Neural cell (in vitro differentiated cells): ENCODE results near the gene ALK. TPM values are rescaled to one million over a fixed set of nuclear protein-coding genes. Genes with fewer than 3 reads are reported as not detected.

ENCODE experiments used
- H2AFZ ChIP-seq: fragments of 200-600, 300-800 bp; sonication (generic), shearing (Covaris generic); 2 replicates; pipeline ENCODE4 v1.6.0; 2014; ENCODE audit warnings: low read depth, mild to moderate bottlenecking, antibody characterized with exemption, low read length, moderate library complexity
- H3F3A ChIP-seq: fragments of 200-600 bp; shearing (Covaris generic); 2 replicates; pipeline ENCODE4 v1.6.1; 2016; ENCODE audit warnings: mild to moderate bottlenecking, moderate library complexity, mixed read lengths, antibody characterized with exemption, low read length; ENCODE audit not compliant: insufficient read depth, poor library complexity, severe bottlenecking
- H3K27ac ChIP-seq: fragments of 200-600, 300-800 bp; sonication (generic), shearing (Covaris generic); 2 replicates; pipeline ENCODE4 v1.5.1; 2014; ENCODE audit warnings: mild to moderate bottlenecking, low read length, moderate library complexity
- H3K27me3 ChIP-seq: fragments of 300-800, 200-600 bp; sonication (generic), shearing (Covaris generic); 2 replicates; pipeline ENCODE4 v1.6.0; 2014; ENCODE audit warnings: mild to moderate bottlenecking, low read depth, low read length, moderate library complexity; ENCODE audit not compliant: insufficient read depth
- H3K36me3 ChIP-seq: fragments of 300-800, 200-600 bp; sonication (generic), shearing (Covaris generic); 2 replicates; pipeline ENCODE4 v1.5.1; 2014; ENCODE audit warnings: mild to moderate bottlenecking, antibody characterized with exemption, low read length, moderate library complexity; ENCODE audit not compliant: insufficient read depth
- H3K4me2 ChIP-seq: fragments of 300-800, 200-600 bp; sonication (generic), shearing (Covaris generic); 2 replicates; pipeline ENCODE4 v1.6.0; 2014; ENCODE audit warnings: mild to moderate bottlenecking, low read length
- H3K4me3 ChIP-seq: fragments of 300-800, 200-600 bp; sonication (generic), shearing (Covaris generic); 2 replicates; pipeline ENCODE4 v1.5.1; 2014; ENCODE audit warnings: mild to moderate bottlenecking, low read length, moderate library complexity
- H3K79me2 ChIP-seq: fragments of 200-600 bp; shearing (Covaris generic); replicated peaks from 2 replicates; pipeline ENCODE4 v1.6.0; 2014; ENCODE audit warnings: mild to moderate bottlenecking, low read length, moderate library complexity; ENCODE audit not compliant: insufficient read depth
- H3K9ac ChIP-seq: fragments of 300-800, 200-600 bp; sonication (generic), shearing (Covaris generic); 2 replicates; pipeline ENCODE4 v1.6.1; 2016; ENCODE audit warnings: mild to moderate bottlenecking, low read length, mixed read lengths
- H3K9me2 ChIP-seq: fragments of 200-600 bp; shearing (Covaris generic); 2 replicates; pipeline ENCODE4 v1.6.1; 2016; ENCODE audit warnings: mild to moderate bottlenecking, low read length, mixed read lengths; ENCODE audit not compliant: insufficient read depth
- H3K9me3 ChIP-seq: fragments of 200-600, 300-800 bp; sonication (generic), shearing (Covaris generic); 2 replicates; pipeline ENCODE4 v1.6.1; 2016; ENCODE audit warnings: mild to moderate bottlenecking, mixed run types, low read length, moderate library complexity, mixed read lengths
- H4K20me1 ChIP-seq: fragments of 200-600 bp; shearing (Covaris generic); 2 replicates; pipeline ENCODE4 v1.6.1; 2016; ENCODE audit warnings: mild to moderate bottlenecking, mixed run types; ENCODE audit not compliant: insufficient read depth
- EP300 ChIP-seq: fragments of 450-650 bp; conservative IDR thresholded peaks from 2 replicates; pipeline ENCODE4 v1.6.1; 2014; ENCODE audit warnings: antibody characterized with exemption, mild to moderate bottlenecking, moderate library complexity; ENCODE audit not compliant: poor library complexity, severe bottlenecking
- EZH2 ChIP-seq: fragments of 200-600, 300-800 bp; shearing (Covaris generic), sonication (generic); IDR thresholded peaks from 2 replicates; pipeline ENCODE4 v1.6.1; 2014; ENCODE audit warnings: antibody characterized with exemption, low read length, borderline replicate concordance, mild to moderate bottlenecking; ENCODE audit not compliant: insufficient read depth, poor library complexity, severe bottlenecking
- MXI1 ChIP-seq: fragments of 450-650 bp; conservative IDR thresholded peaks from 2 replicates; pipeline ENCODE4 v1.6.1; 2014; ENCODE audit warnings: antibody characterized with exemption, mild to moderate bottlenecking; ENCODE audit not compliant: poor library complexity, severe bottlenecking
- POLR2AphosphoS5 ChIP-seq: IDR thresholded peaks from 2 replicates; pipeline ENCODE4 v1.6.1; 2012
- RAD21 ChIP-seq: fragments of 450-650 bp; conservative IDR thresholded peaks from 2 replicates; pipeline ENCODE4 v1.6.1; 2014; ENCODE audit warnings: antibody characterized with exemption, mild to moderate bottlenecking, moderate library complexity
- SMC3 ChIP-seq: fragments of 450-650 bp; conservative IDR thresholded peaks from 2 replicates; pipeline ENCODE4 v1.6.1; 2014; ENCODE audit warnings: antibody characterized with exemption, mild to moderate bottlenecking, moderate library complexity; ENCODE audit not compliant: poor library complexity
- TAF1 ChIP-seq: IDR thresholded peaks from 2 replicates; pipeline ENCODE4 v1.6.1; 2012; ENCODE audit warnings: low read depth
- polyA plus RNA-seq: library from polyadenylated mRNA; depleted of rRNA; stranded (reverse); fragments of >200 nt; gene quantifications from 2 replicates; pipeline ENCODE4 v1.2.3, GENCODE V29; 2014
- TF ChIP-seq, protein P1 (sequence below): IDR thresholded peaks from 2 replicates; pipeline ENCODE4 v1.6.1; 2012; ENCODE audit warnings: borderline replicate concordance
- TF ChIP-seq, protein P2 (sequence below): fragments of 450-650 bp; IDR thresholded peaks from 2 replicates; pipeline ENCODE4 v1.5.1; 2014; ENCODE audit warnings: antibody characterized with exemption, mild to moderate bottlenecking, moderate library complexity; ENCODE audit not compliant: poor library complexity, severe bottlenecking

Gene ALK
- polyA plus RNA-seq, 1 donor from 2014 or later: 7.1 TPM

DNA sequence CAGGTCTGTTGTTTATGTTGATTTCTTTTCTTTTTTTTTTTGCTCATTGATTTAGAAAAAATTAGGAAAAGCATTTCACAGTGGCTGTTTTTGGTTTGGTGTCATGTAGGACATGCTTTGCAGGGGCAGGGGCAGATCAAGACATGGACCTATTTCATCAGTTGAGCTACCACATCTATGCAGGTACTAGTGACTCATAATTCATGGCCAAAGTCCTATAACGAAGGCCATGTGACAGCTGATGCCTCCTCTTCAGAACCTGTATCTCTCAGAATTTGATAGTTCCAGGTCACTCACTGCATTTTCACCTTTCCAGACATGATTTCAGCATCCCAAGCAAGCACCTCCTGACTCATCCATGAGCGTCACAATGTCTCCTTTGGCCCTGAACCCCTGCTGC is 195.8 kb downstream of the ALK start:
- Histone ChIP-seq H2AFZ (no peak overlapping the region), H3F3A (no peaks in the 10 kb centered on the region), H3K27ac (no peak overlapping the region), H4K20me1 (no peaks in the 10 kb centered on the region), H3K27me3 (no peaks in the 10 kb centered on the region), H3K9me3 (no peaks in the 10 kb centered on the region), H3K4me3 (no peak overlapping the region), H3K9me2 (no peaks in the 10 kb centered on the region), H3K4me2 (no peak overlapping the region), H3K36me3 (no peaks in the 10 kb centered on the region), H3K9ac (no peak overlapping the region), H3K79me2 (no peaks in the 10 kb centered on the region)
- TF ChIP-seq, protein P1, sequence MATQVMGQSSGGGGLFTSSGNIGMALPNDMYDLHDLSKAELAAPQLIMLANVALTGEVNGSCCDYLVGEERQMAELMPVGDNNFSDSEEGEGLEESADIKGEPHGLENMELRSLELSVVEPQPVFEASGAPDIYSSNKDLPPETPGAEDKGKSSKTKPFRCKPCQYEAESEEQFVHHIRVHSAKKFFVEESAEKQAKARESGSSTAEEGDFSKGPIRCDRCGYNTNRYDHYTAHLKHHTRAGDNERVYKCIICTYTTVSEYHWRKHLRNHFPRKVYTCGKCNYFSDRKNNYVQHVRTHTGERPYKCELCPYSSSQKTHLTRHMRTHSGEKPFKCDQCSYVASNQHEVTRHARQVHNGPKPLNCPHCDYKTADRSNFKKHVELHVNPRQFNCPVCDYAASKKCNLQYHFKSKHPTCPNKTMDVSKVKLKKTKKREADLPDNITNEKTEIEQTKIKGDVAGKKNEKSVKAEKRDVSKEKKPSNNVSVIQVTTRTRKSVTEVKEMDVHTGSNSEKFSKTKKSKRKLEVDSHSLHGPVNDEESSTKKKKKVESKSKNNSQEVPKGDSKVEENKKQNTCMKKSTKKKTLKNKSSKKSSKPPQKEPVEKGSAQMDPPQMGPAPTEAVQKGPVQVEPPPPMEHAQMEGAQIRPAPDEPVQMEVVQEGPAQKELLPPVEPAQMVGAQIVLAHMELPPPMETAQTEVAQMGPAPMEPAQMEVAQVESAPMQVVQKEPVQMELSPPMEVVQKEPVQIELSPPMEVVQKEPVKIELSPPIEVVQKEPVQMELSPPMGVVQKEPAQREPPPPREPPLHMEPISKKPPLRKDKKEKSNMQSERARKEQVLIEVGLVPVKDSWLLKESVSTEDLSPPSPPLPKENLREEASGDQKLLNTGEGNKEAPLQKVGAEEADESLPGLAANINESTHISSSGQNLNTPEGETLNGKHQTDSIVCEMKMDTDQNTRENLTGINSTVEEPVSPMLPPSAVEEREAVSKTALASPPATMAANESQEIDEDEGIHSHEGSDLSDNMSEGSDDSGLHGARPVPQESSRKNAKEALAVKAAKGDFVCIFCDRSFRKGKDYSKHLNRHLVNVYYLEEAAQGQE: no peak
- TF ChIP-seq MXI1 (no peak), EZH2 (no peak), SMC3 (no peak), POLR2AphosphoS5 (no peak), EP300 (no peak), TAF1 (no peak), RAD21 (no peak)
- TF ChIP-seq, protein P2, sequence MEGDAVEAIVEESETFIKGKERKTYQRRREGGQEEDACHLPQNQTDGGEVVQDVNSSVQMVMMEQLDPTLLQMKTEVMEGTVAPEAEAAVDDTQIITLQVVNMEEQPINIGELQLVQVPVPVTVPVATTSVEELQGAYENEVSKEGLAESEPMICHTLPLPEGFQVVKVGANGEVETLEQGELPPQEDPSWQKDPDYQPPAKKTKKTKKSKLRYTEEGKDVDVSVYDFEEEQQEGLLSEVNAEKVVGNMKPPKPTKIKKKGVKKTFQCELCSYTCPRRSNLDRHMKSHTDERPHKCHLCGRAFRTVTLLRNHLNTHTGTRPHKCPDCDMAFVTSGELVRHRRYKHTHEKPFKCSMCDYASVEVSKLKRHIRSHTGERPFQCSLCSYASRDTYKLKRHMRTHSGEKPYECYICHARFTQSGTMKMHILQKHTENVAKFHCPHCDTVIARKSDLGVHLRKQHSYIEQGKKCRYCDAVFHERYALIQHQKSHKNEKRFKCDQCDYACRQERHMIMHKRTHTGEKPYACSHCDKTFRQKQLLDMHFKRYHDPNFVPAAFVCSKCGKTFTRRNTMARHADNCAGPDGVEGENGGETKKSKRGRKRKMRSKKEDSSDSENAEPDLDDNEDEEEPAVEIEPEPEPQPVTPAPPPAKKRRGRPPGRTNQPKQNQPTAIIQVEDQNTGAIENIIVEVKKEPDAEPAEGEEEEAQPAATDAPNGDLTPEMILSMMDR: no peak

DNA sequence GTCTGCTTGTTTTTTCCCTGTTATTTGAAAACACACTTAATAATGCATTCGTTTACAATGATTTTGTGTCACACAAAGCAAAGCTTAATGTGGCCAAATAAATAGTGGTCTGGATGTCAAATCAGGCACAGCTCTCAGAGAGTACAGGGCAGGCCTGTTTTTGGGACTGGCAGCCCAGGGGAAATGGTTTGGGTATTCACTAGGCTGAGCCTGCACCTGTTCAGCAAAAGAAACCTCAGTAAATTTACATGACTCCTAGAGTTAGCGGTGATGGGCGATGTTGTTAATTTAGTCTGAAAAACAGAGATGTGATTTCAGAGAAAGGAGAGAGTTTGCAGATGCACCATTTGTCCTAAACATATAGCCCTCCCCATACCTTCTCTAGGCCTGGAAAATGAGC is 197.1 kb downstream of the ALK start:
- TF ChIP-seq POLR2AphosphoS5 (no peak), SMC3 (no peak), TAF1 (no peak), RAD21 (no peak)
- TF ChIP-seq, protein P2: no peak
- Histone ChIP-seq H3K9ac (no peak overlapping the region), H3K27me3 (no peaks in the 10 kb centered on the region)

More for the DNA sequence above, 197.1 kb downstream of the ALK start:
- Histone ChIP-seq H3K79me2 (no peaks in the 10 kb centered on the region), H3K36me3 (no peaks in the 10 kb centered on the region), H2AFZ (no peak overlapping the region), H3K9me2 (no peaks in the 10 kb centered on the region), H3K4me2 (no peak overlapping the region), H3K27ac (no peak overlapping the region), H3K4me3 (no peak overlapping the region), H4K20me1 (no peaks in the 10 kb centered on the region), H3F3A (no peaks in the 10 kb centered on the region), H3K9me3 (no peaks in the 10 kb centered on the region)
